NT2/D1 (cell line): Measurements from ENCODE around the gene ENTREP3.

Experiments
- DNase-seq: peaks from one replicate; pipeline ENCODE4 v3.0.0-alpha.2; 2011; ENCODE audit warnings: low read depth, low spot score
- H3K27me3 ChIP-seq: 2 replicates; pipeline ENCODE4 v1.6.0; 2011; ENCODE audit warnings: mild to moderate bottlenecking; ENCODE audit not compliant: insufficient read length, insufficient read depth
- H3K36me3 ChIP-seq: 2 replicates; pipeline ENCODE4 v1.6.1; 2011; ENCODE audit warnings: mild to moderate bottlenecking, low read length, mixed read lengths; ENCODE audit not compliant: insufficient read depth, insufficient read length
- H3K4me1 ChIP-seq: 2 replicates; pipeline ENCODE4 v1.5.1; 2011; ENCODE audit not compliant: insufficient read depth, insufficient read length
- H3K4me3 ChIP-seq: 2 replicates; pipeline ENCODE4 v1.5.1; 2011; ENCODE audit warnings: low read depth; ENCODE audit not compliant: insufficient read length
- H3K9ac ChIP-seq: 2 replicates; pipeline ENCODE4 v1.6.0; 2011; ENCODE audit warnings: low read depth; ENCODE audit not compliant: insufficient read length
- H3K9me3 ChIP-seq: 2 replicates; pipeline ENCODE4 v1.5.1; 2011; ENCODE audit warnings: mild to moderate bottlenecking, low read length; ENCODE audit not compliant: insufficient read depth
- SUZ12 ChIP-seq: IDR thresholded peaks from 2 replicates; pipeline ENCODE4 v1.6.1; 2011; ENCODE audit not compliant: insufficient read length, insufficient read depth; ENCODE audit errors: extremely low read depth
- YY1 ChIP-seq: IDR thresholded peaks from 2 replicates; pipeline ENCODE4 v1.6.1; 2011; ENCODE audit not compliant: insufficient read length, insufficient read depth
- ZNF274 ChIP-seq: IDR thresholded peaks from 2 replicates; pipeline ENCODE4 v1.6.1; 2011; ENCODE audit warnings: mild to moderate bottlenecking, low read depth, low read length

The ENTREP3 gene

GRCh38 chr1:155205035-155205434 is 50.2 kb downstream of the ENTREP3 start:
- H3K4me1 ChIP-seq = peaks cover 6% of the 10 kb centered on the region
- H3K9ac ChIP-seq = no peak overlapping the region
- TF ChIP-seq YY1 (no peak), SUZ12 (no peak), ZNF274 (no peak)
- no peaks in the 10 kb centered on the region for H3K9me3 ChIP-seq
- no peak for DNase-seq
- peaks cover 59% of the 10 kb centered on the region for H3K36me3 ChIP-seq
- H3K4me3 ChIP-seq = no peak overlapping the region
- H3K27me3 ChIP-seq = no peaks in the 10 kb centered on the region

DNA sequence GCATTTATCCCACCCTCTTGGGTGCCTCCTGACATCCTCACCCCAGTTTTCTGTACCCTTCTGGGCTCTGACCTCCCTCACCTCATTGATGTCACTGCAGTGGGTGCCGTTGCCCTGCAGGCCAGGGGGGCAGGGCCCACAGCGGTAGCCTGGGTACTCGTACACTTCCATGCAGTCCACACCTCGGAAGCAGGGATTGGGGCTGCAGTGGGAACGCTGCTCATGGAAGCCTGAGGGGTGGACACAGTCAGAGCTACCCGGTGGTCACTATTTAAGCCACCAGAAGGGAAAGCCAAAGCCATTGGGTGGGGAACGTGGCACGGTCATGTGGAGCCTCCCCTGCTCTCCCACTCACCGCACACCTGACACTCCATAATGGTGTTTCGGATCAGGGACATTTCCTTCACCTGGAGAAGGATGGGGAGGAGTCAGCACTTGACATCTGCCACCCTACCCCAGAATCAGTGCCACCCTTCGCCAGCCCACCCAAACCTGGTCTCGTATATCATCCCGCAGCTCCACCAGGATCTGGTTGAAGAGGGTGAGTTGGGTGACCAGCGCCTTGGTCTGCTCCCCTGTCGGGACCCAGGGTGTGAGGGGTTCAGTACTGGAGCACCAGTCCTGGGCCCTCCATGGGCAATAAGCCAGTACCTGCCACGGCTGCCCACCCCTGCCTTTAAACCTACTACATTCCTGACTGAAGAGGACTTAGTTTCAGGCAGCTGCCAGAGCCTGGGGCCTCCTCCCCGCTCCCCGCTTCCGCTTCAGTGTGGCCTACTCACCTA is 52.4 kb downstream of the ENTREP3 start:
- H3K9ac ChIP-seq = no peak overlapping the region
- H3K9me3 ChIP-seq = no peaks in the 10 kb centered on the region
- DNase-seq = no peak
- peaks cover 11% of the 10 kb centered on the region for H3K4me1 ChIP-seq
- H3K4me3 ChIP-seq = no peak overlapping the region
- TF ChIP-seq YY1 = no peak
- TF ChIP-seq ZNF274 = no peak
- TF ChIP-seq SUZ12 = no peak
- H3K36me3 ChIP-seq = peaks cover 76% of the 10 kb centered on the region
- H3K27me3 ChIP-seq = no peaks in the 10 kb centered on the region

- peaks cover 83% of the 10 kb centered on the region for H3K36me3 ChIP-seq
- peaks cover 17% of the 10 kb centered on the region for H3K4me1 ChIP-seq
- DNase-seq = no peak
- no peaks in the 10 kb centered on the region for H3K27me3 ChIP-seq
- H3K9ac ChIP-seq = no peak overlapping the region
- H3K4me3 ChIP-seq = no peak overlapping the region
- TF ChIP-seq ZNF274 (no peak), YY1 (no peak), SUZ12 (no peak)
- H3K9me3 ChIP-seq = no peaks in the 10 kb centered on the region
These were observed 53.1 kb downstream of the ENTREP3 start for GRCh38 chr1:155202198-155202597.

DNA sequence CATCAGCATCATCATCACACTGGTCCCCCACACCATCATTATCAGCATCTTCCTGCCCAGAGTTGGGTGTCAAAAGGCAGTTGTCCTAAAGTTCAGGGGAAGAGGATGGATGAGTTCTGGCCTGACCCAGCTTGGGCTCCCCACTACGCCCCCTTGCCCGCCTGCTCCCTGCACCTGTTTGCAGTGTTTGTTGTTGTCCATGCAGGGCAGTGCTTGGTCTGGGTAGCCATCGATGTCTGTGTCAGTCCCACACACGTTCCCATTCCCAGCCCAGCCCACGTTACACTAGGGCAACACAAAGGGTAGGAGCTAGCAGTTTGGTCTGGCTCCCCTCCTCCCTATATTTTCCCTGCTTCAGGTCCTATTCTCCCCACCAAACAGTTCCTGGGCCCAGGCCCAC is 54.4 kb downstream of the ENTREP3 start:
- peaks cover 92% of the 10 kb centered on the region for H3K36me3 ChIP-seq

DNA sequence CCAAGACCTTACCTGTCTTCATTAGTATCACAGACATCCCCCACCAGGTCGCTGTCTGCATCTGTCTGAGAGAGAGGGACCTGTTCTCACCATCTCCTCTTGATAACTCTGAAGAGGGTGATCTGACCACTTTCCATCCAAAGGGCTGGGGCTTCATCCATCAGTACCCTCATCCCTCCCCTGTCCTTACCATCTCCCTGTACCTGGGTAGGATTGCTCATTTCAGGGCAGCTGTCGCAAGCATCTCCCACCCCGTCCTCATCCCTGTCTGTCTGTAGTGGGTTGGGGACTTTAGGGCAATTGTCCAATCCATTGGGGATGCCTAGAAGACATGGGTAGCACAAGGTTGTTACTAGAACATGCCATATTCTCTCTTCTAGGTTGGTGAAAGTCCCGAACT is 55.5 kb downstream of the ENTREP3 start:
- no peaks in the 10 kb centered on the region for H3K27me3 ChIP-seq
- H3K4me3 ChIP-seq = no peak overlapping the region
- peaks cover 22% of the 10 kb centered on the region for H3K4me1 ChIP-seq
- peaks cover 92% of the 10 kb centered on the region for H3K36me3 ChIP-seq
- DNase-seq = no peak
- TF ChIP-seq ZNF274 (no peak), SUZ12 (no peak), YY1 (no peak)
- no peak overlapping the region for H3K9ac ChIP-seq
- H3K9me3 ChIP-seq = no peaks in the 10 kb centered on the region

More for the DNA sequence above, 54.4 kb downstream of the ENTREP3 start:
- Histone ChIP-seq H3K4me1 (peaks cover 24% of the 10 kb centered on the region), H3K9me3 (no peaks in the 10 kb centered on the region), H3K27me3 (no peaks in the 10 kb centered on the region), H3K4me3 (no peak overlapping the region), H3K9ac (no peak overlapping the region)
- no peak for TF ChIP-seq ZNF274
- TF ChIP-seq YY1 = no peak
- no peak for TF ChIP-seq SUZ12
- no peak for DNase-seq

GRCh38 chr1:155198547-155198906 is 56.8 kb downstream of the ENTREP3 start:
- peaks cover 80% of the 10 kb centered on the region for H3K36me3 ChIP-seq
- H3K27me3 ChIP-seq = no peaks in the 10 kb centered on the region
- no peak for TF ChIP-seq YY1
- TF ChIP-seq ZNF274 = no peak
- no peak for TF ChIP-seq SUZ12
- H3K4me1 ChIP-seq = peaks cover 22% of the 10 kb centered on the region
- no peak for DNase-seq
- peak overlapping the region; percentile 4 for H3K9ac ChIP-seq
- no peak overlapping the region for H3K4me3 ChIP-seq
- no peaks in the 10 kb centered on the region for H3K9me3 ChIP-seq

DNA sequence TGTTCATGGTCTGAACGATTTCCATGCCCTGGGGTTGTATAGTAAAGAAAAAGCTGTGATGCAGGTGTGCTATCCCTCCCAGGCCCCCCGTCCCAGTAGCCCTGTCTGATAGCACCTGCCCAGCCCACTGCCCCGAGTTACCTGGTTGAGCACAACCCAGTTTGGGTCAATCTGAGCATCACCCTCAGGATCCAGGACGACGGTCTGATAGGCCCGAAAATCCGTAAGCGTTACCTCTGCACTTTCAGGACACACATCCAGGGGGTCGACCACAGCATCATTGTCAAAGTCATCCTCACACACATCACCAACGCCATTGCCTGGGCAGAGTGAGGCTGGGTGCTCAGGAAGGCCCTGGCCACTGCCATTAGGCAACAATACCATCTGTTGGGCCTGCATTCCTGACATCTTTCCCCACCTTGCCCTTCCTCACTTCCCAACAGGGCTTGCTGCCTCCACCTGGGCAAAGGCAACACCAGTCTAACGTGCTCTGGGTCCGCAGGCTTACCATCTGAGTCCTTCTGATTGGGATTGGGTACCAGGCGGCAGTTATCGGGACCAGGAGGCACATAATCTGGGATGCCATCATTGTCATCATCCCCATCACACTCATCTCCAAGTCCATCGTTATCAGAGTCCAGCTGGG is 57.3 kb downstream of the ENTREP3 start:
- Histone ChIP-seq H3K9me3 (no peaks in the 10 kb centered on the region), H3K27me3 (no peaks in the 10 kb centered on the region), H3K9ac (peak overlapping the region; percentile 96), H3K4me1 (peaks cover 22% of the 10 kb centered on the region), H3K36me3 (peaks cover 75% of the 10 kb centered on the region), H3K4me3 (no peak overlapping the region)
- TF ChIP-seq YY1 (no peak), ZNF274 (no peak), SUZ12 (no peak)
- no peak for DNase-seq
